Nucleus accumbens (tissue), 56 donors: Measurements from ENCODE around the gene KCNIP1.

Source experiments
- DNase-seq, 56 donors: peaks; one replicate each; lab custom pipeline; 2025; lab: John Stamatoyannopoulos, UW

The KCNIP1 gene

DNA sequence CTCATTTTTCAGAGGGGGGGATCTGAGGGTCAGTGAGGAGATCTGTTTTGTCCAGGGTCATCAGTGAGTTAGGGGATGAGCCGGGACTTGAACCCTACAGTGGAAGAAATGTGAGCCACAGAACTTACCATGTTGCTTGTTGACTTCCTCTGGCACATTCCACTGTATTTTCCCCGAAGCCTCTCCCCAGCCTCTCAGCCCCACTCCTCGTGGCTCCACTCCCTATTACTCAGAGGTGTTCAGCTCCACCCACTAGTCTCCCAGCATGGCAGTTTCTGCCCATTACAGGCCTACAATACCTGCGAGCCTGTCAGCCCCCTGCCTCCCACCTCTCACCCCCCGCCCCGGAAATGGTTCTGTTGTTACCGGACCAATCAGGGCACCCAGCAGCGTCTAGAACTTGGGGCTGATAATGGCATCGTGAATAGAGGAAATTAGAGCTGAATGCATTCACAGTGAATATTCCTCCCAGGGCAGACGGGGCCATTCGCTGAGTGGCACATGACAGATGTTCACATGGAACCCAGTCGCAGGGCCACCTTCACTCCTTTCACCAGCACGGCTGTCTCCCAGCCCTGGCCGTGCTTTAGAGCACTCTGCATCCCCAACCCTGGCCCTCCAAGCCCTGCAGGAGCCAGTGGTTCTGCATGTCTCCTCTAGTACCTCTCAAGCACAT lies 81.6 kb downstream of the KCNIP1 start:
- DNase-seq: no peak

DNA sequence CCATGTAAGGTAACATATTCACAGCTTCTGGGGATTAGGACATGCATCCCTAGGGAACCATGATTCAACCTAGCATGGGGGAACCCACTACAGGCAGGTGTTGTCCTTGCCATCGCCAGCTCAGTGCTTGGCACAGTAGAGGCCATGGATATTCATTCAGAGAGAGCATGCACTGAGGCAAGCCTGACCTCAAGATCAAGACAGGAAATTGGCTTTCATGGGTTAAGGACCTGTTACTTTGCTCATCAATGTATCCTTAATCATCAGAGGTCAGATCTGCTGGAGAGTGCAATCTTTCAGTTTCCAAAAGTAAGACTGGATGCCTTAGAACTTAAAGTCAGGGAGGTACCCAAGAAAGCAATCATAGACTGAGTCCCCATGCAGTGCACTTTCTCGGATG lies 84.0 kb downstream of the KCNIP1 start:
- no peak for DNase-seq

DNA sequence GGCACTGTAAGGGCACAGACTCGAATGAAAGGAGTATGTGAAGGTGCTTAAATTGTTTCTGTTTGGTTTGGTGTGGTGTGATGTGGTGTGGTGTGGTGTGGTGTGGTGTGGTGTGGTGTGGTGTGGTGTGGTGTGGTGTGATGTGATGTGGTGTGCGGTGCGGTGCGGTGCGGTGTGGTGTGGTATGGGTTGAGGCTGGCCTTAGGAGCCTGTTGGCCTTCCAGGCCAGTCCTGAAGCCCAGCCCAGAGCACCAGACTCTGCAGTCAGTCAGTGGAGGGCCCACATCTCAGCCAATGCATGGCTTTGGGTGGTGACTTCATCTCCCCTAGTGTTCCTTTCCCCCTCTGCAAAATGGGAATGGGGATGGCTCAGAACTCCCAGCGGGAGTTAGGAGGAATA lies 85.8 kb downstream of the KCNIP1 start:
- no peak for DNase-seq

DNA sequence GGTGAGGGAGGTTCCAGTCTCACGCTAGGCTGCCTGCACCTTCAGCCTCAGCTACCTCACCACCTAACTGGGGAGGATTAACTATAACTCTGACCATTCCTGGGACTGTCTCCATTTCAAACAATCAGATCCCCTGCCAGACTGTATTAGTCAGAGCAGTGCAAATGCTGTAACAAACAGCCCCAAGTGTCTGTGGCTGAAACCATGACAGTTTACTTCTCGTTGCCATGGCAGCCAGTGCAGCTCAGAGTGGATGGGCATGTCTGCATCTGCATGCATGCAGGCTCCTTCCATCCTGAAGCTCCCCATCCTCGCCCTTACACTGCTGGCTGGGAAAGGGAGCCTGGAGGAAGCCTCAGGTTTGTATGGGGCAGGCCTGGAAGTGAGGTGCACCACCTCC lies 86.7 kb downstream of the KCNIP1 start:
- DNase-seq: no peak

DNA sequence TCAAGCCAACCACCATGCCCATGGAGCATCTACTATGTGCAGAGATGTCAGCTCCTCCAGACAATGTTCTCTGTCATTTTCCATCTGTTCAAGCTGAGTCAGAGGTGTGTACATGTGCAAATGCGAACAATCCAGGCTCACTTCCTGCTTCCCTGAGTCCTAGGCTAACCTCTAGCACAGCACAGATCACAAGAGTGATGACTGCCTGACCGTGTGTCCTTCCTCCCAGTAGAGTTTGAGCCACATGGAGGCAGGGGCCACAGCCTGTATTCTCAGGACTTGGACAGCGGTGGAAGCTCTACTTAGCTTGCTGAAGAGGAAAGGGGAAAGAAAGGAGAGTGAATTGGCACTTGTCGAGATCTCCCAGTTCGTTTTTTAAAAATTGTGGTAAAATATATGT lies 87.2 kb downstream of the KCNIP1 start:
- DNase-seq: no peak

DNA sequence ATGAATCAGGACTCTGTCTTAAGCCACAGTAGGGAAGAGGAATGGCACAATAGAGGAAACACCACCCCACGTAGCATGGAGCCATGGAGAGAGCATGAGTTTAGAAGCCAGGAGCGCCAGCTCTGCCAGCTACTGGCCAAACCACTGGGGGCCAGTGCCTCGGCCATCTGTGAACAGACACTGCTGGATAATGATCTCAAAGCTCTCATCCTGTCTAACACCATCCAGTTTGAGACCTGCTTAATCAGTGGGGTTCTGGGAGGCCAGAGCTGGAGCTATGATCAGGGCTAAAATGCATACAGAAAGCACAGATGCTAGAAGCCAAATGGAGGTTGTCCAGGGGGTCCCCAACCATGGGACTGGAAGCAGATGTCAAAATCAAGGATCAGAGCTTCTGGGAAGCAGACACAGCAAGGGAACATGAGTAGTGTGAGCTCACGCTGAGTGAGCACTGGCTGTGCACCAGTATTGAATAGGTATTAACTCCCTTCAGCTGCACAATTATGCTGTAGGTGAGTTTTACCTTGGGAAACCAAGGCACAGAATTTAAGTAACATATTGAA lies 92.7 kb downstream of the KCNIP1 start:
- DNase-seq: no peak

DNA sequence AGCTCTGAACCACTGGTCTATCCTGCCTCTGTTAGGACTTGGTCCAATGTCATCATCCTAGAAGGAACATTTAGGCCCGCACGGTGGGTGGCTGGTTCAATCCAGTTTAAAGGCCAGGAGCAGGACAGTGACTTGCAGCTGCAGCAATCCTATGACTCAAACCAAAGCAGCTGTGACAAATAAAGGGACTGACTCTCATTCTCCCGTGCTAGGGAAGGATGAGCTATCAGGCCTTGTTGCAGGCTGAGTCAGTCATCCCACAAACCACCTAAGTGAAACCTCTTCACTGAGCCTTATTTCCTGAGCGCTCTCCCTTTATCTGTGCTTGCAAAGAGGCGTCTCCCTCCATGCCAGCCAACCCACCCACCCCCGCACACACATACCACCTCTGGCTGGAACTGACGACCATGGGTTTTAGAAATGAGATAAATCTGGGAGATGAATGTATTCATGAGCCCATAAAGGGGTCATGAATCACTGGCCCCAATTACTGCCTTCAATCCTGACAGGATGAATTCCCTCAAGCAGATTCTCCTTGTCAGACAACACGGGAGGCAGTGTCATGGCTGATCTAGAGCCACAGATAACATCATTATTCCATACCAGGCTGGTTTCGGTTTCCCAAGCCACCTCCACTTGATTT lies 93.4 kb downstream of the KCNIP1 start:
- DNase-seq: peak in 26 of 56 donors; percentile 17 to 78 (median 38)

DNA sequence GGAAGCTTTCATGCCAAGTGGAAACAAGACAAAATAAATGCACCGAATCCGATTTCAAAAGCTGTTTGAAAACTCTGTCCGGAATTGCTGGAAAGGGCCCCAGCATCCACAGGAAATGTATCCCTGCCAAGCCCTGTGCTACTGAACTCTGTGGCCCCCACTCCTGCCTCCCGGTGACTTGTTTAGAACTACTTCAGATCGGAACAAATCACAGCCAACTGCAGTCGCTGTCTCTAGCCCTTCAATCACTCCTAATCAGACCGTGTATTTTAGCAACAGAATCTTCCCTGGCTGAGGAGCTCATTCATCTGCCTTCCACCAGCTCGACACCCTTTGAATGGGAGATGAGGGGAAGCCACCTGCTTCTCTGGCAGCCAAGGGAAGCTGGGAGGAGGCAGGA lies 94.1 kb downstream of the KCNIP1 start:
- peak in 26 of 56 donors; percentile 6 to 60 (median 26) for DNase-seq

DNA sequence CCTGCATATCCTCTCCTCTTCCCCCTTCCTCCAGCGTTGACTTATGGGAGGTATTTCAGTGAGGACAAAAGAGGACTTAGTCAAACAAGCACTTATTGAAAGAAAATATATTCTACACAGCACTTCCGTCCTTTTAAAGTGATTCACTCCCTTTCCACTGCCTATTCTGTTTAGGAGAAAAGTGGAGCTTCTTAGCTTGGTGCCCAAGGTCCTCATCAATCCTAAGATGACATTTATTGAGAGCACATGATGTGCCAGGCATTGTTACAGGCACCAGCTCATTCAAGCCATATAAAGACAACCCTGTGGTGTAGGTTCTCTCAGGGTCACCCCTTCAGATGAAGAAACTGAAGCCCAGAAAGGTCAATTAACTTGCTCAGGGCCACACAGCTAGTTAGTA lies 95.9 kb downstream of the KCNIP1 start:
- no peak for DNase-seq

DNA sequence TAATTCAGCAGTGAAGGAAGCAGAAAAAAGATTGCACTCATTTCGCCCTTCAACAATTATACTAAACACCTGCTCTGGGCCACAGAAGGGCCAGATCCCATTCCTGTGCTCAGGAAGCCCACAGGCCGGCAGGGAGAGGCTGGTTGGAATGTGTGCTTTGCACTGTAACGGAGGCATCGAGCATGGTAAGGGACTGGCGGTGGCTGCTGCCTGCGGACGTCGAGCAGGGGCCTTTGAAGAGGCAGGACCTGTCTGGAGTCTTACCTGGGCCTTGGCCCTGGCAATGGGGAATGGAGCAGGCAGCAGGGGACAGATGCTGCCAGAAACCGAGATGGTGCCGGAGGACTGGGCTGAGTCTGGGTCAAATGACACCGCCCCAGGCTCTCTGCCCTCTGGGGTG lies 97.8 kb downstream of the KCNIP1 start:
- no peak for DNase-seq

DNA sequence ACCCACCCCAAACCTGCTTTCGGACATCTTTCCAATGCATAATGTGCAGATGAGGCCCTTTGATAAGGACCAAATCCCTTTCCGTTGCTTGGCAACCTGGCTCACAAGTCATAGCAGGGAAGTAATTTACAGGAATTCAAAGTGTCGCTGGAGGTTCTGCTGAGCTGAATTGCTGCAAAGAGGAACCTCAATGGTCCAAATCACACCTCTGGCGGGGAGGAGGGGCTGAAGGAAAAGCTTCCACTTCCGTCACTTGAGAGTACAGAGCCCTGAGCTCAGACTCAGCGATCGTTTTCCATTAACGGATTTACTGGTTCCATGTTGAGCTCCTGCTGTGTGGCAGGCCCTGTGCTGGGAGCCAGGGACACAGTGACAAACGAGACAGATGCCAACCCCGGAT lies 99.3 kb downstream of the KCNIP1 start:
- DNase-seq: peak in 1 of 56 donors; percentile 18

DNA sequence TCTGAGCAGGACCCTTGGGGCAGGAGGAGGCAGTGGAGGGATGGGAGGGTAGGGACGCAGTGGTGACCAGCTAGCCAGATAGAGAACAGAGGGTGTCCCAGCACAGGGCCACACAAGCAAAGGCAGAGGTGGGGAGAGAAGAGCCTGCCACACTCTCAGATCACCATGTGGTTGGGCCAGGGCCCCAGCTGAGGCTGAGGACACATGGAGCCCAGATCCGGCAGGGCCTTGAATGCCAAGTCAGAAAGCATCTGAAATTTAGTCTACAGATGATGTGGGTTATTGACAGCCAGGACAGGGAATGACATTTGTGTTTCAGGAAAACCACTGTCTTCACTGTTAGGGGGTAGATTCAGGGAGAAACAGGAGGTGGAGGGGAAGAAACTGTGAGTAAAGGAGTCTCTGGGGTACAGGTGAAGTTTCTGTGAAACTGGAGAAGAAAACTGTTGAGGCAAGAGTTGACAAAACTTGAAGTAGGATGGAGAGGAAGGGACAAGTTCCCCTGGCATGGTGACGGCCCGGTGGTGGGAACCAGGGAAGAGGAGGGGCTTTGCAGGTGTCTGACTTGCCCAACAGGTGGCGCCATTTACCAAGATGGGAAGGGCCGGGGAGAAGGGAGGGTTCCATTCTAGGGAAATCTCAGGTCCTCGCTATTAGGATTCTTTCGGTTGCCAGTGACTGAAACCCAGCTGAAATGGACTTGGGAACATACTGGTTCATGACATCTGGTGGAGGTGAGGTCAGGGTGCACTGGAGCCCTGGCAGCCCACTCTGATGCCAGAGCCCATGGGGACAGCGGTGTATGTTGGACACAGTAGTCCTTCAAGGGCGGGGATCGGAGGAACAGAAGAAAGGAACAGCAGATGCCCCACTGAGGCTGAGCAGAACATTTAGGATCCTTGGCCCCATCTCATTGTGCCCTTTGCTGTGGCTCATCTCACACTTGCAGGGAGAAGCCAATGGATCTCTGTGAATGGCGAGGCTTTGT lies 100.1 kb downstream of the KCNIP1 start:
- peak in 31 of 56 donors; percentile 5 to 63 (median 23) for DNase-seq

DNA sequence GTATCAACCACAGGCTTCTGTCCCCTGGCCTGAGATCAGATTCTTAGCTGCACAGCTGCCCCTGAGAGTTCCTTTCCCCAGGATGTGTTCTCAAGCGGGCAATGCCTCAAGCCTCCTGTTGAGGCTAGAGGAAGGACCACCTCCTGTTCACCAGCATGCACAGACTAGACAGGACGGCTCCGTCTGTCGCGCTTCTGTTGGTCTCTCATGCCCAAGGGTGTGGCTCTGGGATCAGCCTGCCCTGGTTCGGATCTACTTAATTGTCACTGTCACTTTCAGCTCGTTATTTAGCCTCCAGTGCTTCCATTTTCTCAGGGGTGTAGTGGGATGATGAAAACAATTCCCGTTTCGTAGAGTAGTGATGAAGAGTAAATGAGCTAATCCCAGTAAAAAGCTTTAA lies 103.1 kb downstream of the KCNIP1 start:
- no peak for DNase-seq

DNA sequence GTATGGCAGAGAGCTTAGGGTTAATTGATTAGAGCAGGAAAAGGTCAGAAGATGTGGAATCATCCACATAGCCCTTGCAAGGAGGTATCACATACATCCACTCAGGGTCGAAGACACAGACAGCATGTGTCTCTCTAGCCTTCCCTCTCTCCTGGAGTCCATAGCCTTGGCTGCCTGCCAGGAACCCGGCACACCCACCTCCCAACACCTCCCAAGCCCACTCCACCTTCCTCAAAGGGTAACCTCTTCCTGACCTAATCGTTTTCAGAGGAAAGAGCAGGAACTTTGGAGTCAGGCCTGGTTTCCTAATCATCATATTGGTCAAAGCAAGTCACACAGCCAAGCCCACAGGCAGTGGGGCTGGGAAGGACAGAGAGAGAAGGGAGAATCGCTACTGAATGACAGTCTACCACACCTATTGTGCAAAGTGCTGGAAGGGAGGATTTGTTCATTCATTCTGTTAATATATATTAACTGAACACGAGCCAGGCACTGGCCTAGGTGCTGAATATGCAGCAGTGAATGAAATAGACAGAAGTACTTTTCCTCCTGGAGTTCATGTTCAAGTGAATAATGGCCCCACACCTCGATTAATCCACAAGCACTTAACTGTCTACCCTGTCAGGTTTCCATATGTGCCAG lies 107.8 kb downstream of the KCNIP1 start:
- DNase-seq: no peak

DNA sequence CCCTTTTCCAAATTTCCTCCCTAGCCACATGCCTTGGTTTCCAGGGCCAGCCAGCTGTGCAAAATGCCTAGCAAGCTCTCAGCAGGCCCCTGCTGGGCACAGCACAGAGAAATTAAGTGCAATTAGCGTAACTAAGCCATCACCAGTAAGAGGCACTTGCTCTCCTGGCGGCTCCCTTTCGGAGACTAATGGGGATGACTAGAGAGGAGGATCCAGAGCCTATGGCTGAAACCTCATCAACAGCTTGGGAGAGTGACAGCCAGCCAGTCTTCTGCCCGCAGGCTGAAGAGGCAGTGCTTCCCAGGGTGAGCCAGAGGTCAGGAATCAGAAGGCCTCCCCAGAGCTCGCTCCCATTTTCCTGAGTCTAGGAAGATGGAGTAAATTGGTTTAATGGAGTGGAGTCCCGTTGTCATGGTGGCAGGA lies 108.4 kb downstream of the KCNIP1 start:
- DNase-seq: no peak

DNA sequence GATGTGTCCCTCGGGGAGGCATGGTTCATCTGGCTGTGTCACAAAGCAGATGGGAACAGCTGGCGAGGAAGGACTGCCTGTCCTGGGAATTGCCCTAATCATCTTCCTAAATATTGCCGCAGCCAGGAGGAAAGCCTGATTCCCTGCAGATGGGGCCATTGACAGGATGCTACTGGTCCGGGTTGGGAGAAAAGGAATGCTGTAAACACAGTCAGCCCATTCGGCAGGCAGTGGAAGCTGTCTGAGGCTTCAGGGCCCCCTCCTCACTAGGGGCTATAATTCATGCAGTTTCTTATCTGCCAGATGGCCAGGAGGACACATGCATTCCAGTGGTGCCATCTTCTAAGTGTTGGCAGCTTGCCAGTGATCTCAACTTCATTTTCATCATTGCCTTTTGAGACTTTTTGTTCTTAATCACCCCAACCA lies 110.3 kb downstream of the KCNIP1 start:
- no peak for DNase-seq

DNA sequence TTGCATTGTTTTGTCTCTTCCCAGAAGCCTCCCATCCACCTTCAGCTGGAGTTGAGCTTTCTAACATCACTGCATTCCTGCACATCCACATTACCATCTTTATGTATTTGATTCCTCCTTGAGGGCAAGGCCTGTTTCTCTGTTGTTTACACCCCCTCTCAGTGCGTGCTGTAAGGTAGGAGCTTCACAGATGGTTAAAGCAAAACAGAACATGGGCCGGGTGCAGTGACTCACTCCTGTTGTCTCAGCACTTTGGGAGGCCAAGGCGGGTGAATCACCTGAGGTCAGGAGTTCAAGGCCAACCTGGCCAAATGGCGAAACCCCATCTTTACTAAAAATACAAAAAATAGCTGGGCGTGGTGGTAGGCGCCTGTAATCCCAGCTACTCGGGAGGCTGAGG lies 110.9 kb downstream of the KCNIP1 start:
- DNase-seq: no peak

DNA sequence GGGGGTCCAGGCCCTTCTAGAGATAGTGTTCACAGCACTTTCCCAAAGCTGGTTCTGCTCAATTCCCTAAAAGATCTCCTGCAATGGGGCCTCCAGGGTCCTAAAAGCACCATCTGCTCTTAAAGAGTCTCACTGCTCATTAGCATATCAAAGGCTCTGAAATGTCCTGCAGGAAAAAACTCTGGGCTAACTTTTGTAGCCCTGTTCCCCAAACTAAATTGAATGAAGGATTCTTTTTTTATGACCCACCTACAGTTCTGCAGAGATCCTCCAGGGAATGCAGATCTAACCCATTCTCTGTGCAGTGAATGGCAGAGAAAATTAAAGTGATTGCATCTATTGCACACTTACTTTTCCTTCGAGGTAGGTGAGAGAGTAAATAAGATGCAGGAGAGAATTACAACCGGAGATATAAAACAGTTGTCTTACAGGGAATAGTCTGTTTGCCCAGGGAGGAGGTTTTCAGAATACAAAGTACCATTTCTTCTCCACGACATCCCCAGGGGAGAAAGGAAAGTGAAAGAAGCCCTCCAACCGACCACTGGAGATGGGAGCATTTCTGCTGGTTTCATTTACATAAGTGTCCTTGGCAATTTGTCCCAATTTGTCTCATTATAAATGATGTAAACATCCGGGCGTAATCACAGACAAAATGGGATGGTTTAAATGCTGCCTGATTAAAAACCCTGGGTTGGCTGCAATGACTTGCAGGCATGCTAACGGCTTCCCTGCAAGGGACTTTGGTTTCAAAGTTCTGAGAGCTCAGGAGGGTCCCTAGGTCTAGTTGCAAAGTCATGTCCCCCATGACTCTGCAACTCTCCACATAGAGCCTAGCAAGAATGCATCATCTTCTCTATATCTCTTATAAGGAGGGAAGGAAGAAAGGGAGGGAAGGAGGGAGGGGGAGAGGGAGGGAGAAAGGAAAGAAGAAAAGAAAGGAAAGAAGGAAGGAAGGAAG lies 114.0 kb downstream of the KCNIP1 start:
- no peak for DNase-seq

DNA sequence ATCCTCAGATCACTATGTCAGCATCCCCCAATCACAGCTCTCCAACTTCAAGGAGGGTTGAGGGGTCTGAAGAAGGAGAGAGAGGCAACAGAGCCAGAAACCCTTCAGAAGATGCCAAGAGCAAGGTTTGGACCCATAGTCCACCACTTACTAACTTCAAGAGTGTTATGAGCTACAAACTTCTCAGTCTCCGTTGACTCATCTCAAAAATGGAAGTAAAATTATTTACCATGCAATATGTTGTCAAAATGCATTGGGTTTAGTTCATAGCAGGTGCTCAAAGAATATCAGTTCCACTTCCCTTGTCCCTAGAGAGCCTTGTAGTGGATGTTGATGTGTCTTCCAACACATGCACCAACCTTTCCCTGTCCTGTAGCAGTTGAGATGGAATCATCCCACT lies 116.0 kb downstream of the KCNIP1 start:
- no peak for DNase-seq
